ENCODE results near the gene CEMIP.

GRCh38 chr15:80773792-80774352, 5.3 kb upstream of the CEMIP start:
- TF ChIP-seq, protein P1, sequence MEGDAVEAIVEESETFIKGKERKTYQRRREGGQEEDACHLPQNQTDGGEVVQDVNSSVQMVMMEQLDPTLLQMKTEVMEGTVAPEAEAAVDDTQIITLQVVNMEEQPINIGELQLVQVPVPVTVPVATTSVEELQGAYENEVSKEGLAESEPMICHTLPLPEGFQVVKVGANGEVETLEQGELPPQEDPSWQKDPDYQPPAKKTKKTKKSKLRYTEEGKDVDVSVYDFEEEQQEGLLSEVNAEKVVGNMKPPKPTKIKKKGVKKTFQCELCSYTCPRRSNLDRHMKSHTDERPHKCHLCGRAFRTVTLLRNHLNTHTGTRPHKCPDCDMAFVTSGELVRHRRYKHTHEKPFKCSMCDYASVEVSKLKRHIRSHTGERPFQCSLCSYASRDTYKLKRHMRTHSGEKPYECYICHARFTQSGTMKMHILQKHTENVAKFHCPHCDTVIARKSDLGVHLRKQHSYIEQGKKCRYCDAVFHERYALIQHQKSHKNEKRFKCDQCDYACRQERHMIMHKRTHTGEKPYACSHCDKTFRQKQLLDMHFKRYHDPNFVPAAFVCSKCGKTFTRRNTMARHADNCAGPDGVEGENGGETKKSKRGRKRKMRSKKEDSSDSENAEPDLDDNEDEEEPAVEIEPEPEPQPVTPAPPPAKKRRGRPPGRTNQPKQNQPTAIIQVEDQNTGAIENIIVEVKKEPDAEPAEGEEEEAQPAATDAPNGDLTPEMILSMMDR (IDR thresholded peaks at IDR 0.05; ENCODE audit: insufficient read depth, low read depth, low read length), result no peak
- TF ChIP-seq EZH2 (IDR thresholded peaks at IDR 0.05; ENCODE audit: insufficient read depth, low read length), result no peak
